Activated T-cell treated with anti-CD3 and anti-CD28 coated beads for 24 hours (primary cell): ENCODE results near the gene ZNF112.

ENCODE experiments used
- DNase-seq: peaks from one replicate; pipeline ENCODE4 v3.0.0-alpha.2; 2020; ENCODE audit warnings: low read depth

Gene ZNF112

GRCh38 chr19:44282846-44283245 is 73.6 kb downstream of the ZNF112 start:
- no peak for DNase-seq

- DNase-seq, result no peak
These were observed 75.6 kb downstream of the ZNF112 start for GRCh38 chr19:44280916-44281315.

- DNase-seq, result no peak
These were observed 78.2 kb downstream of the ZNF112 start for GRCh38 chr19:44278181-44278690.

GRCh38 chr19:44277331-44277730 is 79.1 kb downstream of the ZNF112 start:
- no peak for DNase-seq
